A549 (cell line): ENCODE data around the gene MST1.

ENCODE experiments used
- CTCF ChIP-seq: fragments of >200 bp; sonication (Bioruptor Twin); formaldehyde crosslinking; IDR thresholded peaks from 3 replicates; pipeline ENCODE4 v1.5.1; 2016
- EP300 ChIP-seq, 2 experiments: fragments of >200 bp; sonication (Bioruptor Twin); formaldehyde crosslinking; IDR thresholded peaks; 2 replicates in 1 of 2; 3 replicates in 1 of 2; pipeline ENCODE4 v1.6.1; 2016 to 2017
- SREBF2 ChIP-seq: fragments of 450-650 bp; IDR thresholded peaks from 2 replicates; pipeline ENCODE4 v1.6.1; 2014; ENCODE audit warnings: mild to moderate bottlenecking, moderate library complexity

GRCh38 chr3:49715611-49716121 lies 26.4 kb upstream of the MST1 start:
- TF ChIP-seq CTCF (no peak), EP300 (IDR thresholded peaks at IDR 0.05) (no peak), SREBF2 (no peak)
